Measurements from ENCODE around the gene NCEH1.
A peak's percentile ranks its signal among the peaks of the same experiment; 100 is the strongest.

The NCEH1 gene

GRCh38 chr3:172635588-172635987, 75.3 kb downstream of the NCEH1 start:
- no peak overlapping the region for H3K4me3 ChIP-seq (ENCODE audit: low read depth, low read length)
- no peak for TF ChIP-seq CTCF (IDR thresholded peaks at IDR 0.05; ENCODE audit: insufficient read depth, low read depth, low read length, missing control alignments)
- DNase-seq (ENCODE audit: low read depth): peak; percentile 55

GRCh38 chr3:172634948-172635347, 75.9 kb downstream of the NCEH1 start:
- no peak overlapping the region for H3K4me3 ChIP-seq (ENCODE audit: low read depth, low read length)
- TF ChIP-seq CTCF (IDR thresholded peaks at IDR 0.05; ENCODE audit: insufficient read depth, low read depth, low read length, missing control alignments): no peak
- no peak for DNase-seq (ENCODE audit: low read depth)

- no peak for TF ChIP-seq CTCF (IDR thresholded peaks at IDR 0.05; ENCODE audit: insufficient read depth, low read depth, low read length, missing control alignments)
- DNase-seq (ENCODE audit: low read depth): no peak
- no peak overlapping the region for H3K4me3 ChIP-seq (ENCODE audit: low read depth, low read length)
Measured at GRCh38 chr3:172630316-172630715, 80.6 kb downstream of the NCEH1 start.

- H3K4me3 ChIP-seq (ENCODE audit: low read depth, low read length): no peak overlapping the region
- no peak for DNase-seq (ENCODE audit: low read depth)
- TF ChIP-seq CTCF (IDR thresholded peaks at IDR 0.05; ENCODE audit: insufficient read depth, low read depth, low read length, missing control alignments): no peak
Measured at GRCh38 chr3:172629470-172629869, 81.4 kb downstream of the NCEH1 start.

- DNase-seq (ENCODE audit: low read depth): no peak
- H3K4me3 ChIP-seq (ENCODE audit: low read depth, low read length): no peak overlapping the region
- TF ChIP-seq CTCF (IDR thresholded peaks at IDR 0.05; ENCODE audit: insufficient read depth, low read depth, low read length, missing control alignments): no peak
Measured at GRCh38 chr3:172627057-172627809, 83.6 kb downstream of the NCEH1 start.

GRCh38 chr3:172626021-172626640, 84.7 kb downstream of the NCEH1 start:
- no peak for DNase-seq (ENCODE audit: low read depth)
- TF ChIP-seq CTCF (IDR thresholded peaks at IDR 0.05; ENCODE audit: insufficient read depth, low read depth, low read length, missing control alignments): no peak
- H3K4me3 ChIP-seq (ENCODE audit: low read depth, low read length): no peak overlapping the region
